Thoracic aorta (tissue), 2 donors: ENCODE results near the gene TAOK1. TPM values are rescaled to one million over a fixed set of nuclear protein-coding genes. Genes with fewer than 3 reads are reported as not detected.

Source experiments
- ATAC-seq: fragments of 150-250 bp; one replicate; pipeline ENCODE4 v1.8.0; 2017; ENCODE audit warnings: low read depth; ENCODE audit not compliant: insufficient number of reproducible peaks, low FRiP score
- DNase-seq: peaks from one replicate; pipeline ENCODE4 v3.0.0-alpha.2; 2020; ENCODE audit warnings: low spot score
- H3K27ac ChIP-seq, 2 donors: fragments of 200-600 bp; sonication (generic); 1 replicate in 1 of 2; 2 replicates in 1 of 2; pipeline ENCODE4 v1.5.1; 2016; ENCODE audit warnings: mild to moderate bottlenecking in 2 of 2, moderate library complexity in 2 of 2
- H3K27me3 ChIP-seq: fragments of 200-600 bp; sonication (generic); replicated peaks from 2 replicates; pipeline ENCODE4 v1.6.0; 2016; ENCODE audit warnings: mild to moderate bottlenecking; ENCODE audit not compliant: insufficient read depth
- H3K36me3 ChIP-seq: fragments of 200-600 bp; sonication (generic); one replicate; pipeline ENCODE4 v1.5.1; 2016
- H3K4me1 ChIP-seq, 2 donors: fragments of 200-600 bp; sonication (generic); 1 replicate in 1 of 2; 2 replicates in 1 of 2; pipeline versions ENCODE4 v1.5.1 to v1.6.0; 2016; ENCODE audit warnings: low read depth in 2 of 2, mild to moderate bottlenecking in 1 of 2; ENCODE audit not compliant: control insufficient read depth in 1 of 2
- H3K4me3 ChIP-seq: fragments of 200-600 bp; sonication (generic); 2 replicates; pipeline ENCODE4 v1.5.1; 2016; ENCODE audit warnings: mild to moderate bottlenecking
- H3K9me3 ChIP-seq: fragments of 200-600 bp; sonication (generic); 2 replicates; pipeline ENCODE4 v1.5.1; 2016
- CTCF ChIP-seq: fragments of 200-600 bp; sonication (generic); IDR thresholded peaks from one replicate; pipeline ENCODE4 v1.5.1; 2019; ENCODE audit warnings: antibody characterized with exemption
- total RNA-seq, 2 donors: library from RNA; depleted of rRNA; stranded (reverse); fragments of >200 nt; gene quantifications; one replicate each; pipeline versions ENCODE4 v1.1.0 to v1.2.3, GENCODE V29; 2016

Gene TAOK1
- total RNA-seq, 2 donors from 2014 or later: 46.0 to 64.6 TPM

GRCh38 chr17:29357821-29358232, 32.3 kb upstream of the TAOK1 start:
- ATAC-seq (no peak), DNase-seq (no peak)
- H3K36me3 ChIP-seq: no peaks in the 10 kb centered on the region
- H3K9me3 ChIP-seq: no peaks in the 10 kb centered on the region
- no peak overlapping the region for H3K4me3 ChIP-seq
- no peaks in the 10 kb centered on the region for H3K4me1 ChIP-seq
- H3K27ac ChIP-seq: no peak overlapping the region
- TF ChIP-seq CTCF: no peak
- no peaks in the 10 kb centered on the region for H3K27me3 ChIP-seq

GRCh38 chr17:29358416-29358815, 31.7 kb upstream of the TAOK1 start:
- ATAC-seq (no peak), DNase-seq (no peak)
- Histone ChIP-seq H3K27ac (no peak overlapping the region), H3K27me3 (no peaks in the 10 kb centered on the region), H3K9me3 (no peaks in the 10 kb centered on the region), H3K36me3 (no peaks in the 10 kb centered on the region), H3K4me1 (no peaks in the 10 kb centered on the region), H3K4me3 (no peak overlapping the region)
- TF ChIP-seq CTCF: no peak

GRCh38 chr17:29359777-29360176, 30.4 kb upstream of the TAOK1 start:
- no peaks in the 10 kb centered on the region for H3K27me3 ChIP-seq
- H3K36me3 ChIP-seq: no peaks in the 10 kb centered on the region
- no peak overlapping the region for H3K4me3 ChIP-seq
- H3K4me1 ChIP-seq: no peaks in the 10 kb centered on the region
- ATAC-seq (no peak), DNase-seq (no peak)
- no peak overlapping the region for H3K27ac ChIP-seq
- no peak for TF ChIP-seq CTCF
- H3K9me3 ChIP-seq: no peaks in the 10 kb centered on the region

GRCh38 chr17:29363716-29364115, 26.4 kb upstream of the TAOK1 start:
- no peaks in the 10 kb centered on the region for H3K27me3 ChIP-seq
- no peaks in the 10 kb centered on the region for H3K9me3 ChIP-seq
- ATAC-seq (no peak), DNase-seq (no peak)
- H3K36me3 ChIP-seq: no peaks in the 10 kb centered on the region
- no peak overlapping the region for H3K27ac ChIP-seq
- no peaks in the 10 kb centered on the region for H3K4me1 ChIP-seq
- TF ChIP-seq CTCF: no peak
- no peak overlapping the region for H3K4me3 ChIP-seq

GRCh38 chr17:29364691-29365090, 25.5 kb upstream of the TAOK1 start:
- Histone ChIP-seq H3K27ac (no peak overlapping the region), H3K4me1 (no peaks in the 10 kb centered on the region), H3K4me3 (no peak overlapping the region), H3K36me3 (no peaks in the 10 kb centered on the region), H3K27me3 (no peaks in the 10 kb centered on the region), H3K9me3 (no peaks in the 10 kb centered on the region)
- DNase-seq: no peak
- no peak for ATAC-seq
- no peak for TF ChIP-seq CTCF
